Measurements from ENCODE around the gene NYAP1. TPM values are rescaled to one million over a fixed set of nuclear protein-coding genes. Genes with fewer than 3 reads are reported as not detected.
"Not testable (repeated sequence)": the region's sequence is repeated elsewhere in the genome, so short reads cannot be mapped to it uniquely, and the experiment has no call there.

NYAP1 gene
- total RNA-seq, 1 experiment from 2014 or later: not detected

DNA sequence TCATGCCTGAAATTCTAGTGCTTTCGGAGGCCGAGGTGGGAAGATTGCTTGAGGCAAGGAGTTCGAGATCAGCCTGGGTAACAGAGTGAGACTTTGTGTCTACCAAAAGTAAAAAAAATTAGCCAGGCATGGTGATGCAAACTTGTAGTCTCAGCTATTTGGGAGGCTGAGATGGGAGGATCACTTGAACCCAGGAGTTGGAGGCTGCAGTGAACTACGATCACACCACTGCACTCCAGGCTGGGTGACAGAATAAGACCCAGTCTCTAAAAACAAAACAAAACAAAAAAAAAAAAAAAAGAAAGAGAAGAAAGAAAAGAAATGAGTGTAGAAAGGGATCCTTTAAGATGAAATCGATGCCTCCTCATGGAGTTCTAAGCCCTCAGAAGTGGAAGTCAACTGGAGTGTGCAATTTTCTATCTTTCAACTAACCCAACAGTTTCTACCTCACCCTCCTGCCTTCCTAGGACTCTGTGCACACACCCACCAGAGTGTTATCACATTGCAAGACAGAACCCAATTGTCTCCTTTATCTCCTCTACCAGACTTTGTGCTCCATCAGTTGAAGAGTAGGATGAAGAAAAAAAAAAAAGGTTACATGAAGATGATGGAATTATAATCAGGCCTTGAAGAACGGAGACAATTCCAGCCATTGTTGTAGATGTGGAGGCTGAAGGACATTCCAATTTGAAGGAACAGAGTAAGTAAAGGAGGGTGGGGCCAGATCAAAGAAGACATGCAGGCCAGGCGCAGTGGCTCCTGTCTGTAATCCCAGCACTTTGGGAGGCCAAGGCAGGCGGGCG is 26.9 kb downstream of the NYAP1 start:
- no peak for DNase-seq (ENCODE audit: low spot score)

- DNase-seq (ENCODE audit: low spot score): no peak
Measured at GRCh38 chr7:100513212-100513810, 29.6 kb downstream of the NYAP1 start.

- DNase-seq (ENCODE audit: low spot score): peak; percentile 49
Measured at GRCh38 chr7:100515072-100515532, 31.4 kb downstream of the NYAP1 start.

DNA sequence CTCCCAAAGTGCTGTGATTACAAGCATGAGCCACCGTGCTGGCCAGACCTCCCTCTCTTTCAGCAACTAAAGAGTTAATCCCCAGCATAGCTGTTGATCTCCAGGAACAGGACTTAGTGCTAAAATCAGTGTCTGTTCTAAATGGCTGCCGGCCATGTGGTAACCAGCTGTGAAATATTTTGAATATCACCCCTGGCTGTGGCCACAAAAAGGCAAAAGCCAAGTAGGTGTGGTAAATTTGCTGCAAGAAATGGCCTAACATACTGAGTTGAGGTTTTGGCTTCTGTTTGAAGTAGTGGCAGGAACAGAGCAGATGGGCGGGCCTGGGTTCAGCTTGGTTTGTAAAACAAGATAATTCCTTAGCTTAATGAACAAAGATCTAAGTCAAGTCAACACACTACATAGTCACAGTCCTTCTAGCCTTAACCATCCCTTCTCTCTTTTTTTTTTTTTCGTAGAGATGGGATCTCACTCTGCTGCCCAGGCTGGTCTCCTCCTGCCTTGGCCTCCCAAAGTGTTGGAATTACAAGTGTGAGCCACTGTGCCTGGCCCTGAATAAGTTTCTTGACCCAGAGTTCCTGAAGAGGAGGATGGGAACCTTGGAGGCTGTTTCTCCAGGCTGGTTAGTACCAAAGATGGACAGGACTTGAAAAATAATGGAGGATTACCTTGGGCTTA is 32.5 kb downstream of the NYAP1 start:
- peak; percentile 95 for DNase-seq (ENCODE audit: low spot score)

DNA sequence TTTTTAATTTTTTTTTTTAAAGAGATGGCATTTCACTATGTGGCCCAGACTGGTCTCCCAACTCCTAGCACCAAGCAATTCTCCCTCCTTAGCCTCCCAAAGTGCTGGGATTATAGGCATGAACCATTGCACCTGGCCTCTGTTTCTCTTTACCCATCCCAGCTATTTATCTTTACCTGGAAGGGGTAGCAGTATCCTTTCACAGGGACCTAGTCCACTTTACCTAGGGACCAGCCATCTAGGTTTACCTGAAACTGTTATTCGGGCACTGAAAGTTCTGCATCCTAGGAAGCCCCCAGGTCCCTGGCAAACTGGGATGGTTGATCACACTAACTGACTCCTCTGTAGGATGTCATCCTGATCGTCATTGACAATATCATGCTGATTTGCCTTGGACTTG is 33.6 kb downstream of the NYAP1 start:
- DNase-seq (ENCODE audit: low spot score): no peak

- no peak for DNase-seq (ENCODE audit: low spot score)
Measured at GRCh38 chr7:100519580-100519979, 35.9 kb downstream of the NYAP1 start.

- no peak for DNase-seq (ENCODE audit: low spot score)
Measured at GRCh38 chr7:100520138-100520537, 36.4 kb downstream of the NYAP1 start.

DNA sequence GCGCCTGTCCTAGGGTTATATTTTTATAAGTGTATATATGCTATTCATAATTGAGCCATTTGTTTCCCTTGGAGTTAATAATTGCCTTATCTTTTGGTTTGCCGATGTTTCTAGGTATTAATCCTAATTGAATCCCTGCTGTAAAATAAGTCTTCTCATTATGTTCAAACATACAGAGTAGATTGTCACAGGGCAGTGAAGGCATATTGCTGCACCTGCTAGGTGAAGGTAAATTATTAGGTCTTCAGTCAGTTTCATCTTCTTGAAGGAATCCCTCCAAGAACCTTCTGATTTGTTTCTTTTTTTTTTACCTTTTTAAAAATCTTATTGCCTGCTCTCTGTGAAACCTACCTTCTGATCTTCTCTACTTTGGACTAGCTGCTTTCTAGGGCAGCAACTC is 37.3 kb downstream of the NYAP1 start:
- no peak for DNase-seq (ENCODE audit: low spot score)

- not testable (repeated sequence) for DNase-seq (ENCODE audit: low spot score)
Measured at GRCh38 chr7:100521909-100522593, 38.3 kb downstream of the NYAP1 start.

DNA sequence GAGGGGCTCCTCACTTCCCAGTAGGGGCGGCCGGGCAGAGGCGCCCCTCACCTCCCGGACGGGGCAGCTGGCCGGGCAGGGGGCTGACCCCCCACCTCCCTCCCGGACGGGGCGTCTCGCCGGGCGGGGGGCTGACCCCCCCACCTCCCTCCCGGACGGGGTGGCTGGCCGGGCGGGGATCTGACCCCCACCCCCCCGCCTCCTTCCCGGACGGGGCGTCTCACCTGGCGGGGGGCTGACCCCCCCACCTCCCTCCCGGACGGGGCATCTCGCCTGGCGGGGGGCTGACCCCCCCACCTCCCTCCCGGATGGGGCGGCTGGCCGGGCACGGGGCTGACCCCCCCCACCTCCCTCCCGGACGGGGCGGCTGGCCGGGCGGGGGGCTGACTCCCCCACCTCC is 39.5 kb downstream of the NYAP1 start:
- DNase-seq (ENCODE audit: low spot score): not testable (repeated sequence)

DNA sequence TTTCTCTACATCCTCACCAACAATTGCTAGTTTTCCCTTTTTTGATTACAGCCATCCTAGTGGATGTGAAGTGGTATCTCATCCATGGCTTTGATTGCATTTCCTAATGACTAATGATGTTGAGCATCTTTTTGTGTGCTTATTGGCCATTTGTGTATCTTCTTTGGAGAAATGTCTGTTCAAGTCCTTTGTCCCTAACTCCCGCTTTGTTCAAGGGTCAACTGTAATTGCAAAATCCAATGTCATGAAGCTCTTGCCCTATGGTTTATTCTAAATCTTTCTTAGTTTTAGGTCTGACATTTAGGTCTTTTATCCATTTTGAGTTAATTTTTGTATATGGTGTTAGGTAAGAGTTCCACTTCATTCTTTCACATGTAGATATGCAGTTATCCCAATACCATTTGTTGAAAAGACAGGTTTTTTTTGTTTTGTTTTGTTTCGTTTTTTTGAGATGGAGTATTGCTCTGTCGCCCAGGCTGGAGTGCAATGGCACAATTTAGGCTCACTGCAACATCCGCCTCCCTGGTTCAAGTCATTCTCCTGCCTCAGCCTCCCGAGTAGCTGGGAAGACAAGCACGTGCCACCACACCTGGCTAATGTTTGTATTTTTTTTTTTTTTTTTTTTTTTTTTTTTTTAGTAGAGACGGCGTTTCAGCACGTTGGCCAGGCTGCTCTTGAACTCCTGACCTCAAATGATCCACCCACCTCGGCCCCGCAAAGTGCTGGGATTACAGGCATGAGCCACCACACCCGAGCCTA is 44.6 kb downstream of the NYAP1 start:
- not testable (repeated sequence) for DNase-seq (ENCODE audit: low spot score)

DNA sequence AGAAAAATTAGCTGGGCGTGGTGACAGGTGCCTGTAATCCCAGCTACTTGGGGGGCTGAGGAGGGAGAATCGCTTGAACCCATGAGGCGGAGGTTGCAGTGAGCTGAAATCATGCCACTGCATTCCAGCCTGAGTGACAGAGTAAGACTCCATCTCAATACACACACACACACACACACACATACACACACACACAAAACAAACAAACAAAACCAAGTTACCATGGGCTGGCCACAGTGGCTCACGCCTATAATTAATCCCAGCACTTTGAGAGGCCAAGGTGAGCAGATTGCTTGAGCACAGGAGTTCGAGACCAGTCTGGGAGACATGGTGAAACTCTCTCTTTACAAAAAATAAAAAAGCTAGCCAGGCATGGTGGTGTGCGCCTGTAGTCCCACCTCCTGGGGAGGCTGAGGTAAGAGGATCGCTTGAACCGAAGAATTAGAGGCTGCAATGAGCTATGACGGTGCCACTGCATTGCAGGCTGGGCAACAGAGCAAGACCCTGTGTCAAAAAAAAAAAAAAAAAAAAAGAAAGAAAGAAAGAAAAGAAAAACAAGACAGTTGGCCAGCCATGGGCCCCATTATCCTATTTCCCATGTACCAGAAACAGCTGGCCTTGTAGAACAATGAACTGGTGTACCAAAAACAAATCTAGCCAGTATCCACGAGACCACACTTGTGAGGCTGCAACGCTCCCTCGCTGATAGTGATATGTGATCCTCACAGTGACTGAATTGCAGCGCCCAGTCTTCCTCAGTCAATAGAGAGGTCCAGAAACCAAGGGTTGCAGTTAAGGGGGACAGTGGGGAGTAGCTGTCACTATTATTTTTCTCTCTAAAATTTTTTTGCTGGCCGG is 48.7 kb downstream of the NYAP1 start:
- DNase-seq (ENCODE audit: low spot score): no peak

- DNase-seq (ENCODE audit: low spot score): not testable (repeated sequence)
Measured at GRCh38 chr7:100535982-100536381, 52.3 kb downstream of the NYAP1 start.

GRCh38 chr7:100536695-100537094 is 53.0 kb downstream of the NYAP1 start:
- DNase-seq (ENCODE audit: low spot score): not testable (repeated sequence)

DNA sequence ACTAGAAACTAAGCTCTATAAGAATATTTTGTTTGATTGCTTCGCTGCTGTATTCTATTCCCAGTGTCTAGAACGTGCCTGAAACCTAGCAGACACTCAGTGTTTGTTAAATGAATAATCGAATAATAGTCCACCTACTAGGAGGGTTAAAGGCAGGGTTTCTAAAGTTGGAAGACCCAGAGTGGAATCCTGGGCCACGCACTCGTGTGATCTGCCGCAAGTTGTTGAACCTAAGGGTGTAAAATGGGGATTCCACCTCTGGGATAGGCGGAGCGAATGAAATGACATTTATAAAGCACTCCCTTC is 54.6 kb downstream of the NYAP1 start:
- DNase-seq (ENCODE audit: low spot score): no peak

- DNase-seq (ENCODE audit: low spot score): peak; percentile 99
Measured at GRCh38 chr7:100538654-100539435, 55.1 kb downstream of the NYAP1 start, which contains the start of gene AGFG2. Gene AGFG2, plus strand, starts transcription at chr7:100539203. Its CDS starts 144 bp downstream, at chr7:100539347.

DNA sequence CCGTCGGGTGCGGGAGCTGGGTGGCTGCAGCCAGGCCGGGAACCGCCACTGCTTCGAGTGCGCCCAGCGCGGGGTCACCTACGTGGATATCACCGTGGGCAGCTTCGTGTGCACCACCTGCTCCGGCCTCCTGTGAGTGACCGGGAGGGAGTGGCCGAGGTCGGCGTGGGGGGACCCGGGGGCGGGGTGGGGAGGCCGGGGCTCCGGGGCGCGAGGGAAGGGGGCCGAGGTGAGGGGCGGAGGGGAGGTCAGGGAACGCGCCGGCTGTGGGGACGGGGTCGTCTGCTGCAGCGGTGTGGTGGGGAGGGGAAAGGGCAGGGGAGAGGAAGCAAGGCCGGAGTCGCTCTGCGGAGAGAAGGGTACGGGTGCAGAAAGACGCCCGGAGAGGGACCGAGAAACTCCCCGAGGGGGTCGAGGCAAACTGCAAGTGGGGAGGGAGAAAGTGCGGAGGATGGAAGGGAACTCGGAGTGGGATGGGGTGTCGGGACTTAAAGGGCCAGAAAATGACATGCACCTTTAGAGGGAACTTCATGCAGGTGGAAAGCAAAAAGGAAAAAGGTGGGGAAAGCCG is 55.8 kb downstream of the NYAP1 start:
- DNase-seq (ENCODE audit: low spot score): no peak

DNA sequence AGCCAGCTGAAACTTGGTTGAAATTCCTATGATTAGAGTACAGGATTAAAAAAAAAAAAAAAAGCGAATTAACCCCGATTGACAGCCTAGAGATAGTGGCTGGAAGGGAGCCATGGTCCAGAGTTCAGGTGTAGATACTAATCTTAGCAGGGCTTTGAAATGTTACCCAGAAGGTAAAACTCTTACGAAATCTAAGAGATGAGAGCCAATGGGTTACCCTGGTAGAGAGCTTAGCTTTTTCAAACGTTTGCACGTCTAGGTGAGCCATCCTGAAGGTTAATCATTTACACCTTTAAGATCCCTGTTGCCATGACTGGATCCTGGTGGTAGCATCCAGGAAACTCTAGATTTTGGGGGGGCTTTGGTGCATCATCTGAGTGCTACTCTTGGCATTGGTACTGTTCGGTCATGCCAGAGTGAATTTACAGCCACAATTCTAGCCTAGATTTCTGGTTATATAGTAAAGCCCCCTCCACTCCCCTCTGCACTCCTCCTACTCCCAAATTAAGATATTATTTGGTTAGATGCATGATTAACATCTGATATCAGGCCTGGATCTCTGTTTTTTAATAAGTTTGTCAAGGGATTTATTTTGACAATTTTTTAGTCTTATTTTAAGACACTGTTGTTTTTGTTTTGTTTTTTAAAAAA is 56.5 kb downstream of the NYAP1 start:
- DNase-seq (ENCODE audit: low spot score): no peak

- not testable (repeated sequence) for DNase-seq (ENCODE audit: low spot score)
Measured at GRCh38 chr7:100541309-100541708, 57.6 kb downstream of the NYAP1 start.
